Stomach (tissue), 4 donors: Measurements from ENCODE around the gene PTRH2.

Source experiments
- EP300 ChIP-seq: sonication (generic); formaldehyde crosslinking; IDR thresholded peaks from one replicate; pipeline ENCODE4 v1.6.1; 2017; ENCODE audit warnings: antibody characterized with exemption
- POLR2A ChIP-seq, 4 donors: fragments of 450-650 bp; IDR thresholded peaks; one replicate each; pipeline ENCODE4 v1.6.1; 2016; ENCODE audit warnings: antibody characterized with exemption in 4 of 4, control low read depth in 2 of 4, mild to moderate bottlenecking in 1 of 4, moderate library complexity in 1 of 4
- POLR2AphosphoS5 ChIP-seq, 3 donors: sonication (generic); formaldehyde crosslinking; IDR thresholded peaks; one replicate each; pipeline ENCODE4 v1.6.1; 2016; ENCODE audit warnings: antibody characterized with exemption in 3 of 3
- TF ChIP-seq, protein P1 (sequence below), 7 experiments: fragments of 450-650 bp in 4 of 7; fragments of 200-600 bp in 3 of 7; sonication (generic) in 3 of 7; IDR thresholded peaks; one replicate each; pipeline ENCODE4 v1.5.1; 2016 to 2019; ENCODE audit warnings: antibody characterized with exemption in 7 of 7, control low read depth in 2 of 7, mild to moderate bottlenecking in 1 of 7

DNA sequence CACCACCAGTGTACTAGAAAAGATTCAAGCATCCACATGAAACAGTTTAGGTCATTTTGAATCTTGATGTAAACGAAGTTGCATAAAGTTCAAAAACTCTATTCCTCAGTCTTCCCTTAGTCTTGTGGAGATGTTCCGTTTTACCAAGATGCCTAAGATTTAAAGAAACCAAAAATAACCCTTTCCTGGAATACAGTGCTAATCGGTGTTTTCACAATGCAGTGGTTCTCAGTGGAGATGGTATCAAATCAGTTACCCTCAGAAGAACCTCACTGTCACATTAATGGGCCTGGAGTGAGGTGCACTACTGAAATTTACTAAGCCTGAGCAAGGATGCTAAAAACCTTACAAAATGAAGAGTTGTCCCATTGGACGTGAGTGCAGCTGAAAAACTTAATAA, 9.1 kb downstream of the PTRH2 start:
- TF ChIP-seq, protein P1, sequence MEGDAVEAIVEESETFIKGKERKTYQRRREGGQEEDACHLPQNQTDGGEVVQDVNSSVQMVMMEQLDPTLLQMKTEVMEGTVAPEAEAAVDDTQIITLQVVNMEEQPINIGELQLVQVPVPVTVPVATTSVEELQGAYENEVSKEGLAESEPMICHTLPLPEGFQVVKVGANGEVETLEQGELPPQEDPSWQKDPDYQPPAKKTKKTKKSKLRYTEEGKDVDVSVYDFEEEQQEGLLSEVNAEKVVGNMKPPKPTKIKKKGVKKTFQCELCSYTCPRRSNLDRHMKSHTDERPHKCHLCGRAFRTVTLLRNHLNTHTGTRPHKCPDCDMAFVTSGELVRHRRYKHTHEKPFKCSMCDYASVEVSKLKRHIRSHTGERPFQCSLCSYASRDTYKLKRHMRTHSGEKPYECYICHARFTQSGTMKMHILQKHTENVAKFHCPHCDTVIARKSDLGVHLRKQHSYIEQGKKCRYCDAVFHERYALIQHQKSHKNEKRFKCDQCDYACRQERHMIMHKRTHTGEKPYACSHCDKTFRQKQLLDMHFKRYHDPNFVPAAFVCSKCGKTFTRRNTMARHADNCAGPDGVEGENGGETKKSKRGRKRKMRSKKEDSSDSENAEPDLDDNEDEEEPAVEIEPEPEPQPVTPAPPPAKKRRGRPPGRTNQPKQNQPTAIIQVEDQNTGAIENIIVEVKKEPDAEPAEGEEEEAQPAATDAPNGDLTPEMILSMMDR (IDR thresholded peaks at IDR 0.05): no peak
- no peak for TF ChIP-seq EP300
- no peak for TF ChIP-seq POLR2A (IDR thresholded peaks at IDR 0.05)
- no peak for TF ChIP-seq POLR2AphosphoS5 (IDR thresholded peaks at IDR 0.05)
